ENCODE measurements around the gene DCLK2.

DCLK2 gene

DNA sequence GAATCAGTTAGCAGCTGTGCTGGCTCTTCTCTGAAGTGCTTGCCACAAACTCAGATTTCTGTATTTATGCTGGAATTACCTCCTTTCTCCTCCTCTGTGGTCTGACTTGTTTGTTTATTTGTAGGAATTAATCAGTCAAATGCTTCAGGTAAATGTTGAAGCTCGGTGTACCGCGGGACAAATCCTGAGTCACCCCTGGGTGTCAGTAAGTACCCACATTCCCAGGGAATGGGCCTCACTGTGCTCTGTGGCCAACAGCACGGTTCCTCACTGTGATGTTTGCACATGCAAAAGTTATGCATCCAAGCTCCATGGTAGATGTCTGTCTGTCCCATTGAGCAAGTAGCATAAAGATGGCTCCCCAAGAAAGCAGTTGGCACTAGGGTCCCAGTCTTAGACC lies 169.9 kb downstream of the DCLK2 start:
- no peak for DNase-seq

DNA sequence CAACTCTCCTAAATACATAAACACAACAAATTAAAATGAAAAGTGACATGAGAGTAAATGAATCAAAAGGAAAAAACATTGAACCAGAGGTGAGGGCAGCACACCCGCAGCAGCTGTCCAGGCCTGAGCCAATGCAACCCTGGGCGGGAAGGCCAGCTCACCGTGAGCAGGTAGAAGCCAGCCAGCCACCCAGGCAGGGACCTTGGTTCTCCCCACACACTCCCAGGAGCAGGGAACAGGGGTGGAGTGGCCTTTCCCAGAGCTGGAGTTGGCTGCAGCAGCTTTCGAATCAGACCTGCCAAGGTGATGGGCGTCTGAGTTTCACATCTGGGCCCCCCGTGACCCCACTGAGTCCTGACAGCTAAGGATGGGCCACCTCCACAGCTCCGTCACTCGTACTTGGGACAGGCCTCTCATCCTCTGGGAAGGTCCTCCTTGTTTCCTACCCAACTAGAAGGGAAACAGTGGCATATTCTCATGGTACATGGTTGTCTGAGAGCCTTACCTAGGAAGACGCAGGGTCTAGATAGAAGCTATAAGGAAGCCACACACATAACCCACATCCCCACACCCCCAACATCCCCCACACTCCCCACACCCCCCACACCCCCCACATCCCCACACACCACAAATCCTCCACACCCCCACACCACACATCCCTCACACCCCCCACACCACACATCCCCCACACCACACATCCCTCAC lies 172.2 kb downstream of the DCLK2 start:
- DNase-seq = no peak

DNA sequence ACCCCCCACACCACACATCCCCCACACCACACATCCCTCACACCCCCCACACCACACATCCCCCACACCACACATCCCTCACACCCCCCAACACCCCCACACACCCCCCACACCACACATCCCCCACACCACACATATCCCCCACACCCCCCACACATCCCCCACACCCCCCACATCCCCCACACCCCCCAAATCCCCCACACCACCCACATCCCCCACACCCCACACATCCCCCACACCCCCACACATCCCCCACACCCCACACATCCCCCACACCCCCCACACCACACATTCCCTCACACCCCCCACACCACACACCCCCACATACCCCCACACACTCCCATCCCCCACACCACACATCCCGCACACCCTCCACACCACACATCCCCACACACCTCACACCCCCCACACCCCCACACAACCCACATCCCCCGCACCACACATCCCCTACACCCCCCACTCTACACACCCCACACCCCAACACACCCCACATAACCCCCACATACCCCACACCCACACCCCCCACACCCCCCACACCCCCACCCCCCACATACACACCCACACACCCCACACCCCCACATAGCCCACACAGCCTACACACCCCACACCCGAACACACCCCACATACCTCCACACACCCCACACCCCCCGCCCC lies 172.9 kb downstream of the DCLK2 start:
- no peak for DNase-seq

DNA sequence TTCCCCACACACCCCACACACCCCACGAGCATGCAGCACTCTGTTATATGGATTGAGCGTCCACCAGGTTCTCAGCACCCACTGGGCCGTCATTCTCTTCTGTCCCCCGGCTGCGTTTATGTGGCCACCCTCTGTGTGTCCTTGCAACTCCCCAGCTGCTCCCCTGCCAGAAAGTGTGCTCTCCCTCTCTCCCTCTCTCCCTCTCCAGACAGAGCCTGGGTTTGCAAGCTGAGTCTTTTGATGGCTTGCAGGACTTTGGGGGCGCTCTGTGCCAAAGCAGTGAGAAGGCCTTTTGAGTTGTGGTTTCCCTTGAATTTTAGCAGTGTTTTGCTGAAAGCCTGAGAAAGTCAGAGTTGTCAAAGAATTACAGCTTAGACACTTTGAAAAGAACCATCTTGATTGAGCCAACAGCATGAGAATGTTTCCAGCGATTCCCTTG lies 173.5 kb downstream of the DCLK2 start:
- no peak for DNase-seq

DNA sequence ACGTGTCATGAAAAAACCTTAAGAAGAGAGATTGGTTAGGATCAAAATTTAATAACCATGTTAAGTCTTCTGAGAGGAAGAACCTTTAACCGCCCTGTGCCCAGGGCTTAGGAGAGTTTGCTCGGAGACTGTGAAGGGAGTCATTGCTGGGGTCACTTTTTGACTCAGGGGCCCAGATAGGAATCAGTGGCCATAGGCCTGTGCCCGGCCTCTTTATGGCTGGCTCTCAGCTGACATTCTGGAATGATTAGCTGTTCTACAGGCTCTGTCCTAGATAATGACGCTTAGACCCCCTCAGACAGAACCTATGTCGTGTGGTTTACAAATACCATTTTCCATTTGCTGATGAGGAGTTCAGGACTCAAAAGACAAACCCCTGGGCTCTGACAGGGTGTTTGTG lies 174.1 kb downstream of the DCLK2 start:
- DNase-seq = no peak

DNA sequence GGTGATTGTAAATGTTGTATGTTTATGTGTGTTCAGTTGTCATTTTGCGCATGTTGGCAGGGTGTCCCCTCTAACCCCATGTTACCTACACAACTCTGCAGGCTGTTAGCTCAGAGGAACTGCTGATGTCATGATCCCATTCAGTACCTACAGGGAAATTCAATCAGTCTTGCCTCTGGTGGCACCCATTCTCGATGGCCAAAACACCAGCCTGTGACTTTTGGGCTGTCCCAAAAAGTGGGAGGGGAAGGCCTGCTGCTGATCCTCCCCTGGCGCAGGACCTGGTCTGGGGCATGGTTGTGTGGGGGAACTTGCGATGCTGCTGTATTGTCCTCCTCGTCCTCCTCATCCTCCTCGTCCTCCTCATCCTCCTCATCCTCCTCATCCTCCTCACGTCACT lies 174.5 kb downstream of the DCLK2 start:
- no peak for DNase-seq

DNA sequence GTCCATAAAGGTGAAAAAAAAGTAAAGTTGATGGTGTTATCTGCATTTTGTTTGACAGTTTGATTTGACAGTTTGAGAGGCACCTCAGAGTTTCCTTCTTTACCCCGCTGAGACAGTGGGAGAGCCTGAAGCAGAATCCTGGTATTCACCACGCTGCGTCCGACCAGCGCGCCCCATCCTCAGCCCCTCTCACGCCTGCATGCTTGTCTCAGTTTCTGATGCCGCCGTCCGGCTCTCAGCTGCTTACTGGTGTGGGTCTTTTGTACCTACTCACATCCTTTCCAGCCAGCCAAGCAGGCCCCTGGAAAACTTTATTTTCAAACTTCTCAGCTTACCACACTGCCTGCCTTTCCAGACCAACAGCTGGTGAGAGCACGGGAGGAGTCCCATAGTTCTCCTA lies 175.2 kb downstream of the DCLK2 start:
- DNase-seq = no peak

DNA sequence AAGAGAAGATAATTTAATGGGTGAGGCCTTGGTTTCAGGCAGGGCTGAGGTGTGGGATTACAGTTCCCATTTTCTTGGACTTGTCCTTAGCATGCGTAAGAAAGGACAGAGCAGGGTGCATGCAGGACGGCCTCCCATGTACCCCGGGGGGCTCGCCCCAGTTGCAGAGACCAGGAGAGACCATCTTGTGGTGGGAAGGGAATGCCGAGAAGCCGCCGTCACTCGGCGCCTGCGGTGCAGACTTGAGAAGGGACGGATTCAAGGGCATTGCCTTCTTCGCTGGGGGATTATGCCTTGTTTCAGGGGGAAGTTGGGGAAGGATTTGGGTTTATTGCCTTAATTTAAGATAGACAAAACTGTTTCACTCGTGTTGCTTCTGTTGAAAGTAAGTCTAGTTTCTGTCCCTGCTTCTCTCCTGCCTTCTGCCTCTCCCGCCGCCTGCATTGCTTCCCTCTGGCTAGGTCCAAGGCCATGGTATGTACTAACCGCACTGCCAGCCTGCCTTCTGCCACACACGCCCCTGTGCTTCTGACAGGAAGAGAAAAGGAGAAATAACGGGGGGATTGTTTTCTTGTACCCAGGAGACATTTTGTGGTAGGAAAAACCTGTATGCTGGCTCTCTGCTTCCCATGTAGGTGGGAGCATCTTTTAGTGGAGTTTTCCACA lies 175.9 kb downstream of the DCLK2 start:
- no peak for DNase-seq

DNA sequence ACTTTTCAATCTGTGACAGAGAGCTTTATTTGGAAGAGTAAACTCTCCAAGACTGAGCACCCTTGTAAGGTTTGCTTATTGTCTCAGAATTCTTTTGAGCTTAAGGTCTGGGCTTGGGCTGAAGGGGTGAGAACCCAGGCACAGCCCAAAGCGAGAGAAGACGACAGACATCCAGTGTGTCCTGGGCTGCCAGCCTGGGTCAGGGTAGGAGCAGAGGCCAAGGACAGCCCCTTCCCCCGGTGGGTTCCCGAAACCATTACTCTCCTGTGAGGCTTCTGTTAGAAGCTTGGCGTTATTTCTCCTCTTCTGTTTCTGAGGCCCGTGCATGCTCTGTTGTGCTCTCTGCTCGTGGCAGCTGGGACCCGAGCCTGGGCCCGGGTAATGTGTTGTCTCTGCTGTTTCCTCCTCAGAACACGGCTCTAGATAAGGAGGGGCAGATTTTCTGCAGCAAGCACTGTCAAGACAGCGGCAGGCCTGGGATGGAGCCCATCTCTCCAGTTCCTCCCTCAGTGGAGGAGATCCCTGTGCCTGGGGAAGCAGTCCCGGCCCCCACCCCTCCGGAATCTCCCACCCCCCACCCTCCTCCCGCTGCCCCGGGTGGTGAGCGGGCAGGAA lies 177.5 kb downstream of the DCLK2 start:
- DNase-seq = no peak

DNA sequence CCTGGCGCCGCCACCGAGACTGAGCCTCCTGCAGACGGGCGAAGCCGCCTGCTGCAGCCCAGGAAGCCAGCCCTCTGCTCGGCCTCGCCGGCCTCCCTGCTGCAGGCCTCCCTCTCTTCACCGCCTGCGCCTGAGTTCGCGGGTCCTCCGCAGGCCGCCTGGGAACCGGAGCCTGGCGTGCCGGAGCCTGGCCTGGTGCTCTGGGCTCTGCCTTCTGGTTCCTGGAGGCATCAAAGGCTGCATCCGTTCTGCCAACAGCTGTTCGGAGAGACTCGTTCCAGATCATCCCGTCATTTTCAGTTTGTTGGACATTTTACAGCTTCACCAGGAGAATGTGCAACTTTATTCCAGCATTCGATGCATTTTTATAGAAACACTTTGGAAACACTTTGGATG lies 178.0 kb downstream of the DCLK2 start:
- no peak for DNase-seq

DNA sequence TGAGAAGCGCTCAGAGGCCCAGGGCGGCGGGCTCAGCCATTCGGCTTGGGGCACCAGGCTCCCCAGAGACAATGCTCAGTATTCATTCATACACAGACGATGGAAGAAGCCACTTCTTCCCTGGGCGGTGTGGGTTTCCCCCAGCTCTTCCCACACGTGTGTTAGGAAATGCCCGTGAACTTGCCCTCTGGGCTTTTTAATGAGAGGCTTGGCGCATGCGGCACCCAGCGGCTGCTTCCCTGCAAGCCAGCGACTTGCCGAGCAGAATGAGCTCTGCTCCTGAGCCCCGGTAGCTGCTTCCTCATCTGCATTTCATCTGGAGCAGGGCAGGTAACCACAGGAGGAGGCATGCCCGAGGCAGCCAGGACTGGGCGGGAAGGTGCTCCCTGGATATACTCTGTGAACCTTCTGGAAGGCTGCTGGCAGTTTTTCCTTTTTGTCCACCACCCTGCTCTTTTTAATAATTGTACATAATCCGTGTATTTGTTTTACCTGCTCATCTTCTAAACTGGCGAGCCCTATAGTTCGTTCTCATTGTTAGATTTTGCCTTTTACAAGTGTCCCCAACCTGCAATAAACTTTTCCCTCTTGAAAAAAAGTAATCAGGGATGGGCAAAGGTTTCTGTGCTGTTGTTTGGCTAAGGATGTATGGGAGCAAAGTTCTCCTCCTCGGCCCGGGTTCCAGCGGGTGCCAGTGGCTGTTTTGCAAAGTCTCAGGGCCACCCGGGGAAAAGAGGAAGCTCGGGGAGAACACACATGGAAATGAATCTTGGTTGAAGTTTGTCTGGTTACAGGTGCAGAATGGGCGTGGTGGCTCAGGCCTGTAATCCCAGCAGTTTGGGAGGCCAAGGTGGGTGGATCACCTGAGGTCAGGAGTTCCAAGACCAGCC lies 178.8 kb downstream of the DCLK2 start:
- DNase-seq = no peak

DNA sequence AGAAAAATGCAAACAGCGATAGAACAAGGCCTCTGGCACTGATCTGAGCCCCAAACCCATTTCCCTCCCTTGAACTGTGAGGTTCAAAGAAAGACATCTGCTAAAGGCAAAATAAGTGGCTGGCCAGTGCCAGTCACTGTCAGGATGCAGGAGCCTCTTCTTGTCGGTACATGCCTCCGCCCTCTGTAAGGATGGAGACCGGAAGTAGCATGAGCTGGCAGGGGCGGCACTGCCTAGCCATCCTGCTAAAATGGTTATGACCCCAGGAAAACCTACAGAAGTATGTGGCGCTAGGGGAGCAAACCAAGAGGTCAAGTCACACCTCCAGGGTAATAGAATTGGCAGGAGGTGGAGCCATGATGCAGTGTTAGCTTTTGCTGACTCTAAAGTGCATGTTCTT lies 180.3 kb downstream of the DCLK2 start:
- DNase-seq = no peak

DNA sequence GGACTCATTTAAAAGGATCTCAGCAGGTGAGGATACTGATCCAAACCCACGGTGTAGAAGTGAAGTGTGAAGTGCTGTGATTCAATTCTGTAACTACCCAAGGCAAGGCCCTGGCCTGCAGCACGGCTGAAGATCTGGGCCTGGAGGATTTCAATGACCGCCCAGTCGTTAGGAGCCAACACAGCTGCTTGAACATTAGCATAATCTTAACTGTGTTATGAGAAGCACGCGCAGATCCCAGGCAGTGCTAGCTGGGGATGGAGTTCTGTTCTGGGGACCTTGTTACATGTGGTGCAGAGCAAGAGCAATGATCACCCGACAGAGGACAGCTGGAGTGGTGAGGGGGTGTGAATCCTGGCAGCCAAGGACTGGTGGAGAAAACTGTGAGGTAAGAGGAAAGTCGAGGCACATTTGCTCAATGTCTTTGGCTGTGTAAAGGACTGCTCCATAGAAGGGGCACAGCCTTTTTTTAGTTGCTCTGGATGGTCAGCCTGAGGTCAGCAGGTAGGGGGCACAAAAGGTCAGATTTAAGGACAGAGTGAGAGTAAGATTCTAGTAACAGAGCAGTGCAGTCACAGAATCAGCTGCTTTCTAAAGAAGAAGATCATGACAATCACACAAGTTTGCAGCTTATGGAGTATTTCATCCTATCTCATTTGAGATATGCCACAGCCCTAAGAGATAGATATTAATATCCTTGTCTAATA lies 181.8 kb downstream of the DCLK2 start:
- DNase-seq = no peak

DNA sequence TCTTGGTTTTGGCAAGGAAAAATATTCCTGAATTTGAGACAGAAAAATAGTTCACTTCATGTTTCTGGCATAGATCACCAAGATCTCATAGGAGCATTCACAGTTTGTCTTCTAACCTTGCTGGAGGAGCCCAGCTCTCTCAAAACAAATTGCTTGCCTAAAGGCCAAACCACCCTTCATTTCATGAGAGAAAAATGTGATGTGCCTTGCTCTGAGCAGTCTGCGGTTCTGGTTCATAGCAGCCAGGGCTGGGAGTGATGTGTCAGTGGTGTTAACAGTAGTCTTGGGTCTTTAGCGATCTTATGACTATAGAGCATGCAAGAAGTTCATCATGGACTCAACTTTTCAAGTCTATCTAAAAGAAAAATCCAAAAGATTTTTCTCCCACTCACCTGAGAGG lies 183.3 kb downstream of the DCLK2 start:
- no peak for DNase-seq

DNA sequence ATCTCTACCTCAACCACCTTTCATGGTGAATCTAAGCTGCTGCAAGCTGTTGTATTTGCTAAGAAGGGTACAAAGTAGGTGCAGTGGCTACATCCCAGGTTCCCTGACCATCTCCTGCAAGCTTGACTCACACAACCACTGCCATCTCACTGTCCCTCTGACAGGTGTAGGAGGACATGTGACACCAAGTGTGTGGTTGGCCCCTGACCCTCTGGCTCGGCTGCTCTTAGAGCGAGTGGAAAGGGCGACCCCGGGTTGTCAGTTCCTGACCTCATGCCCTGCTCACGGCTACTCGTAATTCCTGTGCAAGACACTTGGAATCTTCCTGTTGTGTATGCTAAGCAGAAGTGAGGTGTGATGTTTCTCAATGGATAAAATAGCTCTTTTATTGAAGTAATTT lies 184.4 kb downstream of the DCLK2 start:
- no peak for DNase-seq

DNA sequence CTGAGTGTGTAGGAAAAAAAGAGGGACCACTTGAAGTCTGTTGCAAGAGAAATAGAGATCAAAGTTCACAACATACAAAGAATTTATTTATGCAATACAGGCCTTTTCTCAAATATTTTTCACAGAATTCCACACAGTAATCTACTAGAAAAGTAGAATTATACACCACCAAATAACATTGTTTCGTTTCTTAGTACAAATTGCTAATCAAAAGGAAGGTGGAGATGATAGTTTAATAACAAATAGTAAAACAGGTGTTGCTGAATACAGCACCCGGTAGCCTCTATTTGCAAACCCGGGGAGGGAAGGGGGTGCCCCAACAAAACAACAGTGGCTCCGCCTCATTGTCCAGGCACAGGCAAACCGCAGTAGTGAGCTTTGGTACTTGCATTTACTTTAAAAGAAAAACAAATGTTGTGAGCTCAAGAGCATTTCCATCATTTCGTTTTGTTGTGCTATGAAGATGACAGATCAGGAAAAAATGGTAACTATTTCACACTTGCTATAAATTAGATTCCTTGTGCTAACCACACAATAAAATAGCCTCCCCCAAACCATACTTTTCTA lies 186.4 kb downstream of the DCLK2 start:
- DNase-seq = no peak

DNA sequence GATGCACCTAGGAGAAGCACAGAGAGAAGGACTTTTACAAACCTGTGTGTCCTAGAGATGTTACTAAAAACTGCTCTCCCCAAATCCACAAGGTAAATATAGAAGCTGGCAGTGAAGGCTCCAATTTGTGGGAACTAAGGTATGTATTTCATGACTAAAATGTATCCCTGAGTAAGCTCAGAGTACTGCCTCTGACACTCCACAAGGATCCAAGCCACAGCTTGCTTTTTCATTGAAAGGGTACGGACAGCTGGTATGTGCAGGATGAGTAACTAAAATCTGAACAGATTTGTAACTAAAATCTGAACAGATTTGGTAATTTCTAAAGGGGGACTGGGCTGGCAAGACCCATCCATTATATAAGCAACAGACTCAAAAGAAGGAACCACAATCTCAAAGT lies 187.6 kb downstream of the DCLK2 start:
- DNase-seq = no peak

DNA sequence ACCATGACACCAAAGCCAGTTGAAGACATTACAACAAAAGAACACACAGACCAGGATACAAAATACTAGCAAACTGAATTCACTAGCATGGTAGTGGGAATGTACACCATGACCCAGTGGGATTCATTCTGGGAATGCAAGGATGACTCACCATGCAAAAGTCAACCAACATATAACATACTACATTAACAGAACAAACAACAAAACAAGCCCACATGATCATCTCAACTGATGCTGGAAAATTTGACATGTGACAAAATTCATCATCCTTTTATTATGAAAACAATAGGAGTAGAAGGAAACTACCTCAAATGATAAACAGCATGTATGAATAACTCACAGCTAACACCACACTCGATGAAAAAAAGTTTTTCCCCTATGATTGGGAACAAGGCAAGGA lies 190.2 kb downstream of the DCLK2 start:
- DNase-seq = no peak

DNA sequence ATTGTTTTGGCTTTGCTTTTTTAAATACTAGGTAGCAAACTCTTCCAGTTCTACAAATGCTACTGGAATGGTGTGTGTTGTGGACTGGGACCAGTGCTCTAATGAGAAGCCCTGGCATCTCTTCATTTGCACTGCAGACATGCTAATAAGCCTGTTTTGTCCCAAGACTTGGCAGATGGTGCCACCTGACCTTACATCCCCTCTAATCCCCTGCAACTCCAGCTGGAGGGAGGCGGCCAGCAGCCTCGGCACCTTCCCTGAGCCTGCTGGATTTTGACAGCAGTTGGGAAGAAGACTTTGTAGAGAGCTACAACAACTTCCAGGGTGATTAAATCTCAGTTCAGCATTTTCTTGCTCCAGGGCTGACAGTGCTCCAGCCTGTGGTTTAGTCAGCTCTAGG lies 200.0 kb downstream of the DCLK2 start:
- no peak for DNase-seq

DNA sequence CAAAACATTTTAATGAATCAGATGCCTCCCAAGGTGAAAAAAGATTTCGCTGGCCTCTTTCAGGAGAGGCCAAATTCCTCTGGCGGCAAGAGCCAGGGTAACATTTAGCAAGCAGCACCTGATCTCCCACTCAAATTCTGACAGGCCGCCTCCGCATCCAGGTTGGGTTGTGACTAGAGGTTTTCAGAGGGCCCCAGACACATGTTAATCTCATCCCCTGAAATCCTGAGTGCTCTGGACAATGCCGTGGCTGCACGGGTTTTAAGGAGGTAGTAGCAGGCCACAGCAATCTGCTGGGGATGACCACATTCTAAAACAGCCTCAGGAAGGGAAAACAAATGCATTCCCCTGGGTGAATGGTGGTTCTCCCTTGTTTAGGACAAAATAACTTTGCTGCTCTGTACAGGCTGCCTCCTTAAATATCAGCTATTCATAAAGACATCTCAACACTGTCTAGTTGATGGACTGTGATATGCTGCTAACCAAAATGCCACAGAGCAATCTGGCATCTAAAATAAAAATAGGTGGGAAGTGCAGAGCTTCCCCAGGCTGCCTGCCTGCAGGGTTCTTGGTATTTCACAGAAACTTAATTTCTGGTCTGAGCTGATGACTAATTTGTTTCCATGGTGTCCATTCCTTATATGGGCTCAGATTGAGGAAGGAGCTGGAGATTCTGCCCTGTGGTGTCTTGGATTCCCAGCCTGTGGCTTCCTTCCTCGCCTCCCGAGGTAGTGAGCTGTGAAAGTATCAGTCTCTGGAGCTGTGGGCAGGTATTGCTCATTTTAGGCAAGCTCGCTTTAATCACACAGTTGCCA lies 202.0 kb downstream of the DCLK2 start:
- no peak for DNase-seq

DNA sequence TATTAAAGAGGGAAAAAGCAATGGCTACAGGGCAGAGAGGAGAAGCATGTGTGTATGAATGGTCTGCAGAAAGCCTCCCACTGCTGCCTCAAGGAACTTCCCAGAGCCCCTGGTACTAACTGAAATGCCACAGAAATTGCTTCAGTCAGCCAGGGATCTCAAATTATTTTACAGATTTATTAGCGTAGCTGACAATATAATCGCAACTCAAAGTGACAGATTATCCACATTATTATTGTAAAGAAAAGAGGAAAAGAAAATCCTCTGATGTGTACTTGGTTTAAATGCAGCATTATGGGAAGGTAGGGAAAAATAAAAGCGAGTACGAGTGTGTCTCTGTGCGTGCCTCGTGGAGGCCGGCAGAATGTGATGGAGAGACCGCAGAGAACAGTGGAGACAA lies 202.7 kb downstream of the DCLK2 start:
- DNase-seq = no peak

All from NCI-H2171 treated with DMSO at 0.1 percent for 48 hours (cell line).